Measurements from ENCODE around the gene NKTR. TPM values are rescaled to one million over a fixed set of nuclear protein-coding genes. Genes with fewer than 3 reads are reported as not detected.

The NKTR gene
- total RNA-seq, 4 donors from 2014 or later, result 33.8 to 82.3 (median 49.6) TPM

DNA sequence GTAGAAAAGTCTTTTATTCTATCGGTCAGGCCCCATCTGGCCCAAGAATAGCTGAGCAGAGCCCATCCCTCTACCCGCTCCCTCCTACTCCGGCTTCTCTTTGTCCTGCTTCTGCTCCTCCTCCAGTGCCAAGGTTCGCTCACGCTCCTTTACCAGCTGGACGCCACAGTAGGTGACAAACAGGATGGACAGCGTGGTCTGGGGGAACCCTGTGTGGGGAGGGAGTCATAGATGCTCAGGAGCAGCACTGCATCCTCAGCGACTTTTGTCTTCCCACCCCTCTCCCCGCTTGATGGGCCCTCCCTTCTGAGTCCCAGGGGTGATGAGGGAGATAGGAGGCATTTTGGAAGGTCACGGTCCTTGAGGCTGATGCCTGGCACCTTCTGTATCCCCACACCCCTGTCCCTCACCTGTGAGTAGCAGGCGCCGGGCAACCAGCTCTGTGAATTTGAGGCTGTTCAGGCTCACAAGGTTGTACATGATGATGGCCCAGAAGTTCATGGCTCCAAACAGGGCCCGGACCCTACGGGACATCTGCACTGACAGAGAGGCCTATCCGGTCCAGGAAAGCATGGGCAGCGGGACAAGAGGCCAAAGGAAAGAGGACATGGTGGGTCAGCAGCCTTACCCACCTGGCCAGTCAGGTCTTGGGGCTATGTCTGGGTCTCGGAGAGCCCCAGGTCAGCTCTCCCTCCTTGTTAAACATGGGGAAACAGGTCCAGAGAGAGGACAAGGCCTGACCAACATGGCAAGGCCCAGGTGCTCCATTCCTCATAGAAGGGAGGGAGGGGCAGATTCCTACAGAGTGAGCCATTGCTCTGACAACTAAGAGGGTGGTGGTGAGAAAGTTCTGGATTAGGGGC is 92.4 kb downstream of the NKTR start:
- WGBS, 2 donors, result 91 to 93% methylated on average over 14 to 17 of the region's 17 CpGs
- intact Hi-C loops (cut with DNase I; ENCODE audit: low total_unique reads), result loop anchor here (5.0 kb wide), 1 partner anchor 1644 kb away; the partner anchor contains the start of gene TCAIM
- peak in 1 of 2 donors; percentile 66 for DNase-seq (ENCODE audit: low spot score in 2 of 2)
- no peak for TF ChIP-seq POLR2A (IDR thresholded peaks at IDR 0.05)
- TF ChIP-seq, protein P1, sequence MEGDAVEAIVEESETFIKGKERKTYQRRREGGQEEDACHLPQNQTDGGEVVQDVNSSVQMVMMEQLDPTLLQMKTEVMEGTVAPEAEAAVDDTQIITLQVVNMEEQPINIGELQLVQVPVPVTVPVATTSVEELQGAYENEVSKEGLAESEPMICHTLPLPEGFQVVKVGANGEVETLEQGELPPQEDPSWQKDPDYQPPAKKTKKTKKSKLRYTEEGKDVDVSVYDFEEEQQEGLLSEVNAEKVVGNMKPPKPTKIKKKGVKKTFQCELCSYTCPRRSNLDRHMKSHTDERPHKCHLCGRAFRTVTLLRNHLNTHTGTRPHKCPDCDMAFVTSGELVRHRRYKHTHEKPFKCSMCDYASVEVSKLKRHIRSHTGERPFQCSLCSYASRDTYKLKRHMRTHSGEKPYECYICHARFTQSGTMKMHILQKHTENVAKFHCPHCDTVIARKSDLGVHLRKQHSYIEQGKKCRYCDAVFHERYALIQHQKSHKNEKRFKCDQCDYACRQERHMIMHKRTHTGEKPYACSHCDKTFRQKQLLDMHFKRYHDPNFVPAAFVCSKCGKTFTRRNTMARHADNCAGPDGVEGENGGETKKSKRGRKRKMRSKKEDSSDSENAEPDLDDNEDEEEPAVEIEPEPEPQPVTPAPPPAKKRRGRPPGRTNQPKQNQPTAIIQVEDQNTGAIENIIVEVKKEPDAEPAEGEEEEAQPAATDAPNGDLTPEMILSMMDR (IDR thresholded peaks at IDR 0.05), result no peak
- H3K4me3 ChIP-seq (ENCODE audit: low read depth, poor library complexity, severe bottlenecking), result no peak overlapping the region

DNA sequence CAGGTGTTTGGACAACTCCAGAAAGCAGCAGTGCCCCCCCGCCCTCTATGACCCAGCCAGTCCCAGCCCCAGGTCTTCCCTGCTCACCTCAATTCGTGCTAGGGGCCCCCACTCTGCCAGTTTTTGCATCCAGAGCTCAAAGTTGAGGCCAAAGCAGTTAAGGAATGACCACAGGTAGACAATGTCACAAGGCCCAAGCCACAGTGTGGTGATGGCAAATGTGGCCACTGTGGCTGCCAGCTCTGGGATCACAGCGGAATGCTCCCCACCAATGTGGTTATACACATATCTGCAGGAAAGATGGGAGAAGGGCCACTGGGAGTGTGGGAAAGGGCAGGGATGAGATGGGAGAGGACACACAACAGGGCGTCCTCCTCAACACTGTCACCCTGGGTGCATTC is 93.0 kb downstream of the NKTR start:
- DNase-seq (ENCODE audit: low spot score in 2 of 2), result peak in 1 of 2 donors; percentile 70
- TF ChIP-seq, protein P1 (IDR thresholded peaks at IDR 0.05), result no peak
- TF ChIP-seq POLR2A (IDR thresholded peaks at IDR 0.05), result no peak
- intact Hi-C loops (cut with DNase I; ENCODE audit: low total_unique reads), result loop anchor here (5.0 kb wide), 1 partner anchor 1644 kb away; the partner anchor contains the start of gene TCAIM
- no peak overlapping the region for H3K4me3 ChIP-seq (ENCODE audit: low read depth, poor library complexity, severe bottlenecking)
- 86 to 89% methylated on average over 4 of the region's 4 CpGs for WGBS, 2 donors

DNA sequence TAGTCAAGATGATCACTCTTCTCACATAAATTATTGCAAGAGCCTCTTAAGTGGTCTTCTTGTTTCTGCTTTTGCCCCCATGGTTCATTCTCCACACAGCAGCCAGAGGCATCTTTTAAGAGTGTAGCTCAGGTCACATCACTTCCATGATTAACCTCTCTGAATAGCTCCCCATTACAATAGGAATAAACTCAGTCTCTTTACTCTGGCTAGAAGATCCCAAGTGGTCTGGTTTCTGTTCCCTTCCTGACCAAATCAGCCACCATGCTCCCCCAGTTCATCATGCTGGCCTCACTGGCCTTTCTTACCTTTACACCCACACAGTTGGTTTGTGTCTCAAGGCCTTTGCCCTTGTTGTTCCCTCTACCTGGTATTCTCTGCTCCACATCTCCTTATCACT is 93.9 kb downstream of the NKTR start:
- no peak overlapping the region for H3K4me3 ChIP-seq (ENCODE audit: low read depth, poor library complexity, severe bottlenecking)
- TF ChIP-seq POLR2A (IDR thresholded peaks at IDR 0.05), result no peak
- intact Hi-C loops (cut with DNase I; ENCODE audit: low total_unique reads), result loop anchor here (5.0 kb wide), 1 partner anchor 1643 kb away; the partner anchor contains the start of gene TCAIM
- peak in 1 of 2 donors; percentile 40 for DNase-seq (ENCODE audit: low spot score in 2 of 2)

DNA sequence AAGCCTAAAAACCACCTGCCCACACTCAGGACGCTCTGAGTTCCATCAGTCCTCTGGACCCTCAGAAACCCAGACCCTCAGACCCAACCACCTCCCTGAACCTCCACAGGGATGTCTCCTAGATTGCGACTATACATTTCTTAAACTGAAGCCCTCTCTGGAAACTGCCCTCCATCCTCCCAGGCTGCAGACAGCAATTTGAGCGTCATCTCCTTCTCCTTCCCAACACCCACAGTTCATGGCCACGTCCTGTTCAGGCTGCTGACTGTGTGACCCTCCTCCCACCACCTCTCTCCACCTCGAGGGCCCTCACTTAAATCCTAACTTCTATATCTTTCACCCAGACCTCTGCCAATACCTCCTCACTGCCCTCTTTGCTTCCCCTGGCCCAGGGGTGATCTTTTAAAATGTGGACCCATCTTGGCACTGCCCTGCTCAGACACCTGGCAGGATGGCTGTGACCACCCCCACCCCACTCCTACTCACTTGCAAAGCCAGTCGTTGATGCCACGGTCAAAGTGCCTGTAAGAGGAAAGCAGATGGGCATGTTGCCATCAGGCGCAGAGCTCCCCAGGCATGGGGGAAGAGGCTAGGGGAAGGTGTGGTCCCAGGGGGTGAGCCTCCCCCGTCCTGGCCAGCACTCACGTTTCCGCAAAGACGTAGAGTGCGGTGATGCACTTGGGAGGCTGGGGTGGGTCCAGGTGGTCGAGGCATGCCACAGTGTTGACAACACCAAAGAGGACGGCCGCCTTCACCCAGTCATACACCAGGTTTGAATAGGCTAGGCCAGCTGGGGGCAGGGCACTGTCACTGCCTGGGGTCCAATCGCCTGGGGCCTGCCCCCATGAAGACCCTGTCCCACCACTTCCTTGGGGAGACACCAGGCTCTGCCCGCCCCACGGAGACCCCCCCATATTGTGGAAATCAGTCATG is 96.1 kb downstream of the NKTR start:
- TF ChIP-seq, protein P1 (IDR thresholded peaks at IDR 0.05), result no peak
- no peak for TF ChIP-seq POLR2A (IDR thresholded peaks at IDR 0.05)
- no peak for DNase-seq (ENCODE audit: low spot score in 2 of 2)
- 76% methylated on average over 19 of the region's 19 CpGs for WGBS, 2 donors
- no peak overlapping the region for H3K4me3 ChIP-seq (ENCODE audit: low read depth, poor library complexity, severe bottlenecking)
- intact Hi-C loops (cut with DNase I; ENCODE audit: low total_unique reads), result no loop called here

DNA sequence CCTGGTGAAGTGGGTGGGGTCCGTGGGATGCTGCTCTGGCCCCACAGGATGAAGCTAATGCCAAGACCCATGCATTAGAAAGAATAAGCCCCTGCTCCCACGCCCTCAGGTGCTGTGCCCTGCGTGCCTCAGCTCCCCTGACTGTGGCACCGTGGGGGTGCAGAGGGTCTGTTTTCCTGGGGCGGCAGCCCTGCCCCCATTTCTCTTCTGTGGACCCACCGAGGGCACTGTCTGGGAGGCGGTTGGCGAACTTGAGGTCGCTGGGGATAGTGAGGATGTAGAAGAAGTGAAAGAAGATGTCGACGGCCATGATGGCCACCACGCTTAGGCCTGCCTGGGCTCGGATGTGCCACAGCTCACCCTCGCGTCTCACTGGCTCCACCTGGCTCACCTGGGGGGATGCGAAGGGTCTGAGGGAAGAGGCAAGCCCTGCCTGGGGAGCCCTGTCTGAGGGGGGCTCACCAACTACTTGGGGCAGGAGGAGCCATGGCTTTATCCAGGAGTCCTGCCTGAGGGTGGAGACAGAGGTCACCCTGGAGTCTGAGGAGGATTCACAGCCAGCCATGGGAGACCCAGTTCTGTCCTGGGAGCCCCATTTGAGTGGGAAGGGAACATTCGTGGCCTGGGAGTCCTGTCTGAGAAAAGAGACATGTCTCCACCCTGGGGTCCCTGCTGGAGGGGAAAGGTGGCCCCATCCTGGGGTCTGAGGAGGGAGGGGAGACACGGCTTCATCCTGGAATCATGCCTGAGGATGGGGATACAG is 97.0 kb downstream of the NKTR start:
- WGBS, 2 donors, result 82 to 83% methylated on average over 18 of the region's 18 CpGs
- TF ChIP-seq POLR2A (IDR thresholded peaks at IDR 0.05), result no peak
- intact Hi-C loops (cut with DNase I; ENCODE audit: low total_unique reads), result no loop called here

More for the DNA sequence above, 97.0 kb downstream of the NKTR start:
- no peak overlapping the region for H3K4me3 ChIP-seq (ENCODE audit: low read depth, poor library complexity, severe bottlenecking)
- DNase-seq (ENCODE audit: low spot score in 2 of 2), result peak in 1 of 2 donors; percentile 75

Other genes with a start within 250 kb of the NKTR start
- not detected for gene LYZL4, start 190.1 kb upstream of the NKTR start, total RNA-seq
- gene VIPR1, start 98.0 kb upstream of the NKTR start, total RNA-seq, result 100 to 1,000 TPM in 1 of 4 donors, 10 to 100 TPM in 3; 69.9 to 110 (median 70.8) TPM
- gene SEC22C, start 18.7 kb upstream of the NKTR start, total RNA-seq, result 10 to 100 TPM; 20.5 to 35.6 (median 30.8) TPM
- gene SS18L2, start 9.8 kb upstream of the NKTR start, total RNA-seq, result 10 to 100 TPM; 12.6 to 23.5 (median 17.6) TPM
- 10 to 100 TPM; 14.4 to 25.8 (median 21.2) TPM for gene ZBTB47, start 53.0 kb downstream of the NKTR start, total RNA-seq
- not detected for gene KLHL40, start 84.9 kb downstream of the NKTR start, total RNA-seq
- gene HHATL, start 102.1 kb downstream of the NKTR start, total RNA-seq, result 1 to 10 TPM in 2 of 4 donors, under 1 TPM in 1, not detected in 1; 0.34 to 6.1 (median 1.5) TPM
- gene CCDC13, start 172.6 kb downstream of the NKTR start, total RNA-seq, result under 1 TPM in 1 of 4 donors, not detected in 3; 0.06 TPM
- gene HIGD1A, start 203.8 kb downstream of the NKTR start, total RNA-seq, result 100 to 1,000 TPM in 3 of 4 donors, 10 to 100 TPM in 1; 45.1 to 123 (median 114) TPM
- 1 to 10 TPM; 3.7 to 6.3 (median 4.5) TPM for gene ACKR2, start 208.8 kb downstream of the NKTR start, total RNA-seq

Measured in lower leg skin (tissue), 4 donors.